ENCODE results near the gene DNAH9.

GRCh38 chr17:11874756-11875155 is 276.5 kb downstream of the DNAH9 start:
- TF ChIP-seq, protein P1, sequence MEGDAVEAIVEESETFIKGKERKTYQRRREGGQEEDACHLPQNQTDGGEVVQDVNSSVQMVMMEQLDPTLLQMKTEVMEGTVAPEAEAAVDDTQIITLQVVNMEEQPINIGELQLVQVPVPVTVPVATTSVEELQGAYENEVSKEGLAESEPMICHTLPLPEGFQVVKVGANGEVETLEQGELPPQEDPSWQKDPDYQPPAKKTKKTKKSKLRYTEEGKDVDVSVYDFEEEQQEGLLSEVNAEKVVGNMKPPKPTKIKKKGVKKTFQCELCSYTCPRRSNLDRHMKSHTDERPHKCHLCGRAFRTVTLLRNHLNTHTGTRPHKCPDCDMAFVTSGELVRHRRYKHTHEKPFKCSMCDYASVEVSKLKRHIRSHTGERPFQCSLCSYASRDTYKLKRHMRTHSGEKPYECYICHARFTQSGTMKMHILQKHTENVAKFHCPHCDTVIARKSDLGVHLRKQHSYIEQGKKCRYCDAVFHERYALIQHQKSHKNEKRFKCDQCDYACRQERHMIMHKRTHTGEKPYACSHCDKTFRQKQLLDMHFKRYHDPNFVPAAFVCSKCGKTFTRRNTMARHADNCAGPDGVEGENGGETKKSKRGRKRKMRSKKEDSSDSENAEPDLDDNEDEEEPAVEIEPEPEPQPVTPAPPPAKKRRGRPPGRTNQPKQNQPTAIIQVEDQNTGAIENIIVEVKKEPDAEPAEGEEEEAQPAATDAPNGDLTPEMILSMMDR (IDR thresholded peaks at IDR 0.05; ENCODE audit: low read depth, low read length, missing input control) = no peak
- TF ChIP-seq YY1 (IDR thresholded peaks at IDR 0.05) (no peak), REST (IDR thresholded peaks at IDR 0.05) (no peak), ATF3 (IDR thresholded peaks at IDR 0.05) (no peak), TAF1 (conservative IDR thresholded peaks at IDR 0.05) (no peak), GABPA (IDR thresholded peaks at IDR 0.05 in 1 of 2, conservative IDR thresholded peaks at IDR 0.05 in 1 of 2) (no peak), HNF4G (IDR thresholded peaks at IDR 0.05) (no peak), RAD21 (IDR thresholded peaks at IDR 0.05) (no peak), JUND (IDR thresholded peaks at IDR 0.05) (no peak)
- TF ChIP-seq, protein P2, sequence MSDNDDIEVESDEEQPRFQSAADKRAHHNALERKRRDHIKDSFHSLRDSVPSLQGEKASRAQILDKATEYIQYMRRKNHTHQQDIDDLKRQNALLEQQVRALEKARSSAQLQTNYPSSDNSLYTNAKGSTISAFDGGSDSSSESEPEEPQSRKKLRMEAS (IDR thresholded peaks at IDR 0.05) = no peak

All from liver (tissue), 3 donors.